WTC11 (cell line): Measurements from ENCODE around the gene STX8. TPM values are rescaled to one million over a fixed set of nuclear protein-coding genes. Genes with fewer than 3 reads are reported as not detected.
"Not testable (repeated sequence)": the region's sequence is repeated elsewhere in the genome, so short reads cannot be mapped to it uniquely, and the experiment has no call there.

Experiments used
- ATAC-seq: fragments of 200-7000 bp; cut with Tn5 transposase; 2 replicates; pipeline ENCODE4 v1.10.0; 2021; ENCODE audit warnings: mild to moderate bottlenecking, moderate library complexity
- CTCF ChIA-PET: fragments of 300-600 bp; sonication (Branson Sonifier 250); formaldehyde crosslinking; loops from one replicate; lab custom pipeline; 2021; ENCODE audit warnings: antibody characterized with exemption; lab: Charles Lee
- POLR2A ChIA-PET: fragments of 350-600 bp; sonication (Branson Sonifier 250); formaldehyde crosslinking; loops from one replicate; lab custom pipeline; 2021; ENCODE audit warnings: antibody characterized with exemption; lab: Charles Lee
- DNase-seq: peaks from one replicate; pipeline ENCODE4 v3.0.0; 2021; ENCODE audit warnings: low spot score
- H3K27ac Mint-ChIP-seq: 2 replicates; pipeline ENCODE4 v1.8.0; 2021; ENCODE audit warnings: mixed read lengths
- H3K27me3 Mint-ChIP-seq: 2 replicates; pipeline ENCODE4 v1.8.0; 2021; ENCODE audit warnings: low read depth, mild to moderate bottlenecking, moderate library complexity, mixed read lengths
- H3K36me3 Mint-ChIP-seq: 2 replicates; pipeline ENCODE4 v1.8.0; 2021; ENCODE audit warnings: mixed read lengths
- H3K4me1 Mint-ChIP-seq: 2 replicates; pipeline ENCODE4 v1.8.0; 2022; ENCODE audit warnings: mixed read lengths
- H3K4me3 Mint-ChIP-seq: 2 replicates; pipeline ENCODE4 v1.8.0; 2021; ENCODE audit warnings: mild to moderate bottlenecking, moderate library complexity, mixed read lengths
- H3K9me3 Mint-ChIP-seq: 2 replicates; pipeline ENCODE4 v1.8.0; 2021; ENCODE audit warnings: mixed read lengths
- E2F5 ChIP-seq: sonication (generic); formaldehyde crosslinking; IDR thresholded peaks from 2 replicates; pipeline ENCODE4 v1.8.1; 2022; ENCODE audit warnings: mild to moderate bottlenecking, moderate library complexity, missing genetic modification reagents
- EMX1 ChIP-seq: fragments of 250-450 bp; sonication (Bioruptor Pico); IDR thresholded peaks from 2 replicates; pipeline ENCODE4 v1.8.0; 2021; ENCODE audit warnings: mild to moderate bottlenecking
- FOXK1 ChIP-seq: sonication (generic); formaldehyde crosslinking; IDR thresholded peaks from 2 replicates; pipeline ENCODE4 v1.8.0; 2022; ENCODE audit warnings: mild to moderate bottlenecking, moderate library complexity, missing genetic modification reagents
- GRHL2 ChIP-seq: fragments of 250-450 bp; sonication (Bioruptor Pico); IDR thresholded peaks from 2 replicates; pipeline ENCODE4 v1.8.0; 2022; ENCODE audit warnings: mild to moderate bottlenecking, moderate library complexity; ENCODE audit not compliant: insufficient replicate concordance, severe bottlenecking
- IRF2 ChIP-seq: sonication (generic); formaldehyde crosslinking; IDR thresholded peaks from 2 replicates; pipeline ENCODE4 v1.8.0; 2022; ENCODE audit warnings: low read depth, missing genetic modification reagents, borderline replicate concordance
- JUN ChIP-seq: sonication (generic); formaldehyde crosslinking; IDR thresholded peaks from 2 replicates; pipeline ENCODE4 v1.8.0; 2023; ENCODE audit warnings: mild to moderate bottlenecking, missing genetic modification reagents
- SMAD4 ChIP-seq: sonication (generic); formaldehyde crosslinking; IDR thresholded peaks from 2 replicates; pipeline ENCODE4 v1.8.0; 2022; ENCODE audit warnings: mild to moderate bottlenecking, missing genetic modification reagents
- SOX15 ChIP-seq: fragments of 250-450 bp; sonication (Bioruptor Pico); IDR thresholded peaks from 2 replicates; pipeline ENCODE4 v1.9.0; 2021; ENCODE audit warnings: mild to moderate bottlenecking
- USF1 ChIP-seq: sonication (generic); formaldehyde crosslinking; IDR thresholded peaks from 2 replicates; pipeline ENCODE4 v1.8.0; 2022; ENCODE audit warnings: mild to moderate bottlenecking, missing genetic modification reagents
- USF2 ChIP-seq: sonication (generic); formaldehyde crosslinking; IDR thresholded peaks from 2 replicates; pipeline ENCODE4 v1.8.1; 2023; ENCODE audit warnings: mild to moderate bottlenecking, missing genetic modification reagents, moderate library complexity
- ZBTB21 ChIP-seq: sonication (generic); formaldehyde crosslinking; IDR thresholded peaks from 2 replicates; pipeline ENCODE4 v1.8.1; 2023; ENCODE audit warnings: mild to moderate bottlenecking, missing genetic modification reagents, borderline replicate concordance
- ZNF219 ChIP-seq: sonication (generic); formaldehyde crosslinking; IDR thresholded peaks from 2 replicates; pipeline ENCODE4 v1.8.0; 2023; ENCODE audit warnings: missing genetic modification reagents, mild to moderate bottlenecking, borderline replicate concordance
- ZNF232 ChIP-seq: sonication (generic); formaldehyde crosslinking; IDR thresholded peaks from 2 replicates; pipeline ENCODE4 v1.8.0; 2022; ENCODE audit warnings: mild to moderate bottlenecking, missing genetic modification reagents
- ZNF317 ChIP-seq: sonication (generic); formaldehyde crosslinking; IDR thresholded peaks from 2 replicates; pipeline ENCODE4 v1.8.1; 2023; ENCODE audit warnings: low read depth, mild to moderate bottlenecking, moderate library complexity, missing genetic modification reagents, borderline replicate concordance
- ZNF396 ChIP-seq: fragments of 250-450 bp; sonication (Bioruptor Pico); IDR thresholded peaks from 2 replicates; pipeline ENCODE4 v1.8.0; 2021; ENCODE audit warnings: mild to moderate bottlenecking, moderate library complexity, borderline replicate concordance
- total RNA-seq: library from RNA; stranded (reverse); gene quantifications from 3 replicates; pipeline ENCODE4 v1.2.3, GENCODE V29; 2021
- TF ChIP-seq, protein P1 (sequence below): sonication (generic); formaldehyde crosslinking; IDR thresholded peaks from 2 replicates; pipeline ENCODE4 v1.8.0; 2023; ENCODE audit warnings: missing genetic modification reagents

STX8 gene
- total RNA-seq, 1 experiment from 2014 or later = 39.9 TPM

GRCh38 chr17:9356488-9356911 is 219.1 kb downstream of the STX8 start:
- H3K4me3 Mint-ChIP-seq = no peak overlapping the region
- peaks cover 2% of the 10 kb centered on the region; the same call in 1 of the 2 replicates for H3K9me3 Mint-ChIP-seq
- ATAC-seq (no peak; the same call in 1 of the 2 replicates), DNase-seq (no peak)
- TF ChIP-seq USF2 (CRISPR knock-in tag) (no peak), IRF2 (CRISPR knock-in tag) (no peak), USF1 (no peak), JUN (CRISPR knock-in tag) (no peak), ZNF232 (CRISPR knock-in tag) (no peak), ZNF396 (CRISPR knock-in tag) (no peak), SOX15 (CRISPR knock-in tag) (no peak)
- no peaks in the 10 kb centered on the region for H3K4me1 Mint-ChIP-seq
- H3K36me3 Mint-ChIP-seq = peaks cover 2% of the 10 kb centered on the region; the same call in 1 of the 2 replicates
- no peak overlapping the region for H3K27ac Mint-ChIP-seq
- no peaks in the 10 kb centered on the region for H3K27me3 Mint-ChIP-seq
- ChIA-PET CTCF (interaction anchor here (0.7 kb wide), 2 partner anchors 131 to 199 kb away, joined by 3 to 5 read pairs; no protein-coding TSS in a partner anchor), POLR2A (no interaction called here)

DNA sequence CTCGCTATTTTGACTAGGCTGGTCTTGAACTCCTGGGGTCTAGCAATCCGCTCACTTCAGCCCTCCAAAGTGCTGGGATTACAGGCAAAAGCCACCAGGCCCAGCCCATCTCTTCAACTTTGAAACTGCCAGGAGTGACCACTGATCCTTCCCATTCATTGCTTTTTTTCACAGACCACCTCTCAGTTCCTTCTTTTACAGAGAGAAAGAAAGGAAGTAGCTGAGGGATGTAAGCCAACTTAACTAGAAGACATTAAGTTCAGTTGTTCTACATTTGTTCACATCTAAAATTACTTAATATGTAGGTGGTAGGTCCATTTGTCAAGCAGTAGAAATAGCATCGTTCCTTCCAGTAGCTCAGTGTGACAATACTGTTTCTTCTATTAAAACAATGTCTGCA is 219.8 kb downstream of the STX8 start:
- no peaks in the 10 kb centered on the region for H3K4me1 Mint-ChIP-seq
- ChIA-PET CTCF (interaction anchor here (0.7 kb wide), 1 partner anchor 166 kb away, joined by 5 read pairs; no protein-coding TSS in a partner anchor), POLR2A (interaction anchor here (0.6 kb wide), 1 partner anchor 1017 kb away, joined by 4 read pairs; no protein-coding TSS in a partner anchor)
- H3K36me3 Mint-ChIP-seq = peaks cover 5% of the 10 kb centered on the region; the same call in 1 of the 2 replicates
- no peak overlapping the region for H3K27ac Mint-ChIP-seq
- peaks cover 4% of the 10 kb centered on the region; the same call in 1 of the 2 replicates for H3K9me3 Mint-ChIP-seq
- H3K27me3 Mint-ChIP-seq = no peaks in the 10 kb centered on the region
- H3K4me3 Mint-ChIP-seq = no peak overlapping the region
- no peak for ATAC-seq
- DNase-seq = no peak
- TF ChIP-seq ZNF317 (CRISPR knock-in tag) = no peak
- TF ChIP-seq FOXK1 (CRISPR knock-in tag) = no peak
- TF ChIP-seq, protein P1, sequence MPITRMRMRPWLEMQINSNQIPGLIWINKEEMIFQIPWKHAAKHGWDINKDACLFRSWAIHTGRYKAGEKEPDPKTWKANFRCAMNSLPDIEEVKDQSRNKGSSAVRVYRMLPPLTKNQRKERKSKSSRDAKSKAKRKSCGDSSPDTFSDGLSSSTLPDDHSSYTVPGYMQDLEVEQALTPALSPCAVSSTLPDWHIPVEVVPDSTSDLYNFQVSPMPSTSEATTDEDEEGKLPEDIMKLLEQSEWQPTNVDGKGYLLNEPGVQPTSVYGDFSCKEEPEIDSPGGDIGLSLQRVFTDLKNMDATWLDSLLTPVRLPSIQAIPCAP = no peak
- no peak for TF ChIP-seq USF1
- no peak for TF ChIP-seq ZBTB21 (CRISPR knock-in tag)
- TF ChIP-seq EMX1 (CRISPR knock-in tag) = no peak
- no peak for TF ChIP-seq SMAD4 (CRISPR knock-in tag)
- no peak for TF ChIP-seq ZNF219 (CRISPR knock-in tag)
- TF ChIP-seq GRHL2 (CRISPR knock-in tag) = no peak
- TF ChIP-seq ZNF396 (CRISPR knock-in tag) = no peak
- no peak for TF ChIP-seq E2F5 (CRISPR knock-in tag)
- TF ChIP-seq IRF2 (CRISPR knock-in tag) = no peak

- ChIA-PET CTCF (interaction anchor here (0.7 kb wide), 1 partner anchor 167 kb away, joined by 5 read pairs; no protein-coding TSS in a partner anchor), POLR2A (interaction anchor here (0.6 kb wide), 1 partner anchor 1016 kb away, joined by 4 read pairs; no protein-coding TSS in a partner anchor)
- H3K36me3 Mint-ChIP-seq, ATAC-seq, H3K4me1 Mint-ChIP-seq, H3K27ac Mint-ChIP-seq, H3K4me3 Mint-ChIP-seq, DNase-seq, H3K9me3 Mint-ChIP-seq, H3K27me3 Mint-ChIP-seq: not testable (repeated sequence)
These were observed 220.4 kb downstream of the STX8 start for GRCh38 chr17:9355231-9355630.
